Measurements from ENCODE around the gene LSM5. TPM values are rescaled to one million over a fixed set of nuclear protein-coding genes. Genes with fewer than 3 reads are reported as not detected.

Gene LSM5
- total RNA-seq, 2 experiments from 2014 or later: 76.7 to 79.1 TPM

GRCh38 chr7:32522746-32523530 lies 32.8 kb upstream of the LSM5 start:
- CTCF ChIA-PET: no interaction called here
- Mint-ChIP-seq H3K27me3 (no peaks in the 10 kb centered on the region), H3K27ac (no peak overlapping the region), H3K36me3 (ENCODE audit: low read depth) (peaks cover 41% of the 10 kb centered on the region), H3K4me3 (no peak overlapping the region), H3K4me1 (peaks cover 1% of the 10 kb centered on the region), H3K9me3 (peaks cover 30% of the 10 kb centered on the region)
- POLR2A ChIA-PET: no interaction called here
- DNase-seq: no peak

GRCh38 chr7:32519763-32520162 lies 29.6 kb upstream of the LSM5 start:
- no peak for DNase-seq
- ChIA-PET CTCF (no interaction called here), POLR2A (no interaction called here)
- Mint-ChIP-seq H3K4me3 (no peak overlapping the region), H3K27me3 (no peaks in the 10 kb centered on the region), H3K36me3 (ENCODE audit: low read depth) (peaks cover 61% of the 10 kb centered on the region), H3K27ac (no peak overlapping the region), H3K4me1 (peaks cover 21% of the 10 kb centered on the region), H3K9me3 (peaks cover 40% of the 10 kb centered on the region)

GRCh38 chr7:32518534-32519140 lies 28.5 kb upstream of the LSM5 start:
- ChIA-PET POLR2A (no interaction called here), CTCF (interaction anchor here (0.6 kb wide), 1 partner anchor 76 kb away, joined by 3 read pairs; no protein-coding TSS in a partner anchor)
- Mint-ChIP-seq H3K4me3 (no peak overlapping the region), H3K27ac (no peak overlapping the region), H3K27me3 (no peaks in the 10 kb centered on the region), H3K4me1 (peaks cover 30% of the 10 kb centered on the region), H3K9me3 (peaks cover 40% of the 10 kb centered on the region), H3K36me3 (ENCODE audit: low read depth) (peaks cover 67% of the 10 kb centered on the region)
- no peak for DNase-seq

GRCh38 chr7:32516551-32517100 lies 26.4 kb upstream of the LSM5 start:
- no peaks in the 10 kb centered on the region for H3K27me3 Mint-ChIP-seq
- H3K9me3 Mint-ChIP-seq: peaks cover 30% of the 10 kb centered on the region
- peaks cover 67% of the 10 kb centered on the region for H3K36me3 Mint-ChIP-seq (ENCODE audit: low read depth)
- ChIA-PET CTCF (interaction anchor here (1.1 to 1.4 kb wide), 2 partner anchors 16 to 23 kb away, joined by 3 to 4 read pairs; no protein-coding TSS in a partner anchor), POLR2A (no interaction called here)
- H3K4me3 Mint-ChIP-seq: no peak overlapping the region
- peaks cover 39% of the 10 kb centered on the region for H3K4me1 Mint-ChIP-seq
- no peak for DNase-seq
- no peak overlapping the region for H3K27ac Mint-ChIP-seq

GRCh38 chr7:32515890-32516550 lies 25.8 kb upstream of the LSM5 start:
- Mint-ChIP-seq H3K4me1 (peaks cover 45% of the 10 kb centered on the region), H3K4me3 (no peak overlapping the region), H3K27me3 (no peaks in the 10 kb centered on the region), H3K9me3 (peaks cover 30% of the 10 kb centered on the region), H3K27ac (peak overlapping the region; percentile 65), H3K36me3 (ENCODE audit: low read depth) (peaks cover 68% of the 10 kb centered on the region)
- ChIA-PET CTCF (interaction anchor here (1.4 kb wide), 1 partner anchor 24 kb away, joined by 3 read pairs; no protein-coding TSS in a partner anchor), POLR2A (no interaction called here)
- peak; percentile 7 for DNase-seq

GRCh38 chr7:32513210-32513609 lies 23.0 kb upstream of the LSM5 start:
- CTCF ChIA-PET: no interaction called here
- peaks cover 16% of the 10 kb centered on the region for H3K9me3 Mint-ChIP-seq

GRCh38 chr7:32511791-32512190 lies 21.6 kb upstream of the LSM5 start:
- Mint-ChIP-seq H3K4me1 (peaks cover 49% of the 10 kb centered on the region), H3K4me3 (no peak overlapping the region), H3K36me3 (ENCODE audit: low read depth) (peaks cover 68% of the 10 kb centered on the region), H3K9me3 (peaks cover 13% of the 10 kb centered on the region), H3K27me3 (no peaks in the 10 kb centered on the region), H3K27ac (no peak overlapping the region)
- DNase-seq: no peak
- CTCF ChIA-PET: no interaction called here
- POLR2A ChIA-PET: no interaction called here

More at GRCh38 chr7:32513210-32513609, 23.0 kb upstream of the LSM5 start:
- Mint-ChIP-seq H3K27me3 (no peaks in the 10 kb centered on the region), H3K4me3 (no peak overlapping the region), H3K27ac (no peak overlapping the region), H3K36me3 (ENCODE audit: low read depth) (peaks cover 71% of the 10 kb centered on the region), H3K4me1 (peaks cover 46% of the 10 kb centered on the region)
- POLR2A ChIA-PET: no interaction called here
- no peak for DNase-seq

GRCh38 chr7:32507414-32507813 lies 17.2 kb upstream of the LSM5 start:
- CTCF ChIA-PET: no interaction called here

GRCh38 chr7:32506266-32507054 lies 16.3 kb upstream of the LSM5 start:
- peaks cover 4% of the 10 kb centered on the region for H3K9me3 Mint-ChIP-seq
- ChIA-PET CTCF (no interaction called here), POLR2A (no interaction called here)
- DNase-seq: no peak
- H3K27ac Mint-ChIP-seq: no peak overlapping the region
- no peaks in the 10 kb centered on the region for H3K27me3 Mint-ChIP-seq
- peaks cover 38% of the 10 kb centered on the region for H3K36me3 Mint-ChIP-seq (ENCODE audit: low read depth)
- H3K4me3 Mint-ChIP-seq: no peak overlapping the region
- peaks cover 29% of the 10 kb centered on the region for H3K4me1 Mint-ChIP-seq

More at GRCh38 chr7:32507414-32507813, 17.2 kb upstream of the LSM5 start:
- H3K27me3 Mint-ChIP-seq: no peaks in the 10 kb centered on the region
- no peak overlapping the region for H3K4me3 Mint-ChIP-seq
- H3K4me1 Mint-ChIP-seq: peaks cover 31% of the 10 kb centered on the region
- H3K9me3 Mint-ChIP-seq: peaks cover 5% of the 10 kb centered on the region
- H3K27ac Mint-ChIP-seq: no peak overlapping the region
- DNase-seq: no peak
- POLR2A ChIA-PET: no interaction called here
- peaks cover 41% of the 10 kb centered on the region for H3K36me3 Mint-ChIP-seq (ENCODE audit: low read depth)

GRCh38 chr7:32502728-32503127 lies 12.5 kb upstream of the LSM5 start:
- H3K27me3 Mint-ChIP-seq: no peaks in the 10 kb centered on the region
- DNase-seq: no peak
- no peaks in the 10 kb centered on the region for H3K9me3 Mint-ChIP-seq
- H3K4me3 Mint-ChIP-seq: no peak overlapping the region
- H3K27ac Mint-ChIP-seq: peak overlapping the region; percentile 52
- ChIA-PET CTCF (interaction anchor here (0.7 kb wide), 1 partner anchor 9 kb away, joined by 3 read pairs; no protein-coding TSS in a partner anchor), POLR2A (no interaction called here)
- H3K4me1 Mint-ChIP-seq: peaks cover 44% of the 10 kb centered on the region
- peaks cover 29% of the 10 kb centered on the region for H3K36me3 Mint-ChIP-seq (ENCODE audit: low read depth)

- Mint-ChIP-seq H3K27ac (no peak overlapping the region), H3K36me3 (ENCODE audit: low read depth) (peaks cover 26% of the 10 kb centered on the region), H3K9me3 (no peaks in the 10 kb centered on the region), H3K4me3 (no peak overlapping the region), H3K4me1 (peaks cover 48% of the 10 kb centered on the region), H3K27me3 (no peaks in the 10 kb centered on the region)
- ChIA-PET POLR2A (no interaction called here), CTCF (interaction anchor here (1.0 kb wide), 1 partner anchor 64 kb away, joined by 4 read pairs; no protein-coding TSS in a partner anchor)
- no peak for DNase-seq
These were observed 11.3 kb upstream of the LSM5 start for GRCh38 chr7:32501522-32501921.

- Mint-ChIP-seq H3K4me3 (no peak overlapping the region), H3K27me3 (no peaks in the 10 kb centered on the region), H3K9me3 (no peaks in the 10 kb centered on the region), H3K4me1 (peaks cover 46% of the 10 kb centered on the region), H3K27ac (no peak overlapping the region), H3K36me3 (ENCODE audit: low read depth) (peaks cover 23% of the 10 kb centered on the region)
- POLR2A ChIA-PET: no interaction called here
- CTCF ChIA-PET: interaction anchor here (1.0 kb wide), 1 partner anchor 64 kb away, joined by 4 read pairs; no protein-coding TSS in a partner anchor
- DNase-seq: no peak
These were observed 10.8 kb upstream of the LSM5 start for GRCh38 chr7:32500922-32501341.

All from activated CD4-positive, alpha-beta T cell treated with anti-CD3 and anti-CD28 coated beads, Interleukin-2, amount 10 ng/mL, durations not matched to agents 7 days and 5 days (primary cell).